Fibroblast of pulmonary artery (primary cell): ENCODE data around the gene ARID1B.

Experiments
- DNase-seq: peaks from one replicate; pipeline ENCODE4 v3.0.0-alpha.2; 2010; ENCODE audit warnings: low read depth
- H3K4me3 ChIP-seq: replicated peaks from 2 replicates; pipeline ENCODE4 v1.5.1; 2011; ENCODE audit warnings: low read depth, mild to moderate bottlenecking, control low read depth, low read length, moderate library complexity
- TF ChIP-seq, protein P1 (sequence below): IDR thresholded peaks from 2 replicates; pipeline ENCODE4 v1.5.1; 2011; ENCODE audit warnings: mild to moderate bottlenecking, control low read depth, low read length, inconsistent platforms; ENCODE audit errors: missing control alignments

The ARID1B gene

DNA sequence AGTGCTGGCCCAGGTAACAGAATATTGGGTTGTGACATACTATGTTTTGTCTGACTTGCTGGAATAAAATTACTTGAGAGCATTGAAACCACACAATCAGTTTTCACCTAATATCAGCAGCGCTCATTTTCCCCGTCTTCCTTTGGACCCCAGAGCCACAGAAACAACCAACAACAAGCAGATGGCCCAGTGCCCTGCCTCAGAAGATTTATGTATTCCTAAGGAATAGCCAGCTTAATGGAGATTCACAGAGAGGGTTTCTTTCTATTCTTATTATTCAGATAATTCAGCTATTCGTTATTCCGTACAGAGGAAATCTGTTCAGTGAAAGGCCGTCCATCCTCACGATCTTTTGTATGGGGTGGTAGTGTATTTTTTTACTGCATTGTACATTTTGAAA lies 391.3 kb downstream of the ARID1B start:
- no peak overlapping the region for H3K4me3 ChIP-seq
- TF ChIP-seq, protein P1, sequence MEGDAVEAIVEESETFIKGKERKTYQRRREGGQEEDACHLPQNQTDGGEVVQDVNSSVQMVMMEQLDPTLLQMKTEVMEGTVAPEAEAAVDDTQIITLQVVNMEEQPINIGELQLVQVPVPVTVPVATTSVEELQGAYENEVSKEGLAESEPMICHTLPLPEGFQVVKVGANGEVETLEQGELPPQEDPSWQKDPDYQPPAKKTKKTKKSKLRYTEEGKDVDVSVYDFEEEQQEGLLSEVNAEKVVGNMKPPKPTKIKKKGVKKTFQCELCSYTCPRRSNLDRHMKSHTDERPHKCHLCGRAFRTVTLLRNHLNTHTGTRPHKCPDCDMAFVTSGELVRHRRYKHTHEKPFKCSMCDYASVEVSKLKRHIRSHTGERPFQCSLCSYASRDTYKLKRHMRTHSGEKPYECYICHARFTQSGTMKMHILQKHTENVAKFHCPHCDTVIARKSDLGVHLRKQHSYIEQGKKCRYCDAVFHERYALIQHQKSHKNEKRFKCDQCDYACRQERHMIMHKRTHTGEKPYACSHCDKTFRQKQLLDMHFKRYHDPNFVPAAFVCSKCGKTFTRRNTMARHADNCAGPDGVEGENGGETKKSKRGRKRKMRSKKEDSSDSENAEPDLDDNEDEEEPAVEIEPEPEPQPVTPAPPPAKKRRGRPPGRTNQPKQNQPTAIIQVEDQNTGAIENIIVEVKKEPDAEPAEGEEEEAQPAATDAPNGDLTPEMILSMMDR: no peak
- no peak for DNase-seq

DNA sequence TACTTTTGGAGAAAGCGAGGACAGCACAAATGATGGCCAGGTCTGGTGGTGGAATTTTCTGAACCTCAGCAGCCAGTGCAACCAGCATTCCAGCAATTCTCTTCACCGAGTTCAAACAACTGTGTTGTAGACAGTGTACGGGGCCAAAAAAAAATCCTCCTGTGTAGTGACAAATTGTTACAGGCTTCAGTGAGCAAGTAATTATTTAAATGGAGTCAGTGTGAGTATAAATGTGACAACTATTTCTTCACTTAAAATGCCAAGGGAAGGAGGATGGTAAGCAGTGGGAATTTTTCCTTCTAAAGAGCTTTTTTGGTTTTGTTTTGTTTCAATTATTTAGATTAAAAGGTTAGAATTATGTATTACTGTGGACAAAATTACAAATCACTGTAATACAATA lies 392.0 kb downstream of the ARID1B start:
- no peak for DNase-seq
- TF ChIP-seq, protein P1: no peak
- no peak overlapping the region for H3K4me3 ChIP-seq

DNA sequence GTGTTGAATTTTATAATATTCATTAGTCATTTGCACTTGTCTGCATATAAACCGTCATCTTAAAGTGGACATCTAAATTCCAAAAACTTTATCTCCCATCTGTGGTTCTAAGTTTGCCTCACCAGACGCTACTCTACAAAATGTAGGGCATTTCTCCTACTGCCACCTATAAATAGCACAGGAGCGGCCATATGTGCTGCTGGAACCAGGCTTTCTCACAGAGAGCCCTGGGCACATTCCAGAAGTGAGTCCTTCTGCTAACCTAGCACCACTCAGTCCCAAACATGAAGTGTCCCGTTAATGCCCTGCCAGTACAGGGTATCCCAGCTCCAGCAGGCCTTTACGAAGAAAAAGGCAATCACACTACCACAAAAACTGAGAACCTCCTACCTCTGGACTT lies 392.5 kb downstream of the ARID1B start:
- no peak overlapping the region for H3K4me3 ChIP-seq
- TF ChIP-seq, protein P1: no peak
- DNase-seq: no peak

DNA sequence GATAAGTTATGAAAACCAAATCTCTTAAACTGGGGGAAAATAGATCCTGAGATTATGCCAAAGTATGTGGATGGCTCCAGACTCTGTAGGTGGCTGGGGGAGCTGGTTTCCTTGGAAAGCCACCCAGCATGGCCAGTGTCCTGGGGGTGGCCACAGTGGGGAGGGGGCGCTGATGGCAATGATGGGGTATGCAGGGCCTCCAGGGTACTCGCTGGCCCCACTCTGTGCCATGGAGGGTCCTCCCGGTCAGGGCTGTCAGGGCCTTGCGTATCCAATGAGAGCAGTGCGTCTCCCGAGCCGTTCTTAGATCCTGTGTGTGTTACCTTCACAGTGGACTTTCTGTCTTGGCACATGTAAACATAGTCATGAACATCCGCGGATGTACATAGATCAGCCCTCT lies 393.4 kb downstream of the ARID1B start:
- no peak for DNase-seq
- H3K4me3 ChIP-seq: no peak overlapping the region
- TF ChIP-seq, protein P1: no peak

DNA sequence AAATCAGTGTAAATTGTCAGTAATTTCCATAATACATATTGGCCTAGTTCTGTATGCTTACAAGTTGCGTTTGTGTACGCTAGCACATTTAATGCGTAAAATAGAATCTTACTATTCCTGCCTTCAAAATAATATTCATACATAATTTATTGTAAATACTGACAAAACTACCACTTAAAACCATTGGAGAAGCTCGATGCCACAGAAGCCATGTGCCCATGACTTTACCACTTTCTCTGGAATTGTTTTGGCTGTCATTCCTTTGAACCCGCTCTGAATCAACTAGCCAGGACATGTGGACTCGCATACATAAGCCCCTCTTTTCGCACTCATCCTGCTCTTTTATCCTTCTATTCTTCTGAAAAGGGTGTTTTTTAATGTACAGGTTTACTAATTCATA lies 394.6 kb downstream of the ARID1B start:
- TF ChIP-seq, protein P1: no peak
- H3K4me3 ChIP-seq: no peak overlapping the region
- no peak for DNase-seq

DNA sequence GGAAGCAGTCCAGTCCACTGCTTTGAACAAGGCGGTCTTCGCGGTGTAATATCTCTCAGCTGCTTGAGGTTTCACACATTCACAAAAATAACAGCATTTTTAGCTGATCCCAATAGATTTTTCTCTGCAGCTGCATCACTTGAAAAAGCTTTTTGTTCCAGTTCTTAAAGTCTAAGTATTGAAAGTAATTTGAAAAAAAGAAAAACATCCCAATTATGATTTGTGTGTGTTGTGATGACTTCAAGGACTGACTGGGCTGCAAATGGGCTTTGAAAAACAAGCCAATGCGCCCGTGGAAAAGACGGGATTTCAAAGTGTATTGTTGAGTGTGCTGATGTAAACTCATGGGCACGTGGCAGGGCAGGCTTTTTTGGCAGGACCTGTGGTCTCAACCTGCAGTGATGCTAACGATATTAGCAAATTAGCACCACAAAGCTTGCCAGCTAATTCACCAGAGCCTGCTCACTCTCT lies 395.1 kb downstream of the ARID1B start:
- DNase-seq: no peak
- H3K4me3 ChIP-seq: no peak overlapping the region
- TF ChIP-seq, protein P1: no peak

DNA sequence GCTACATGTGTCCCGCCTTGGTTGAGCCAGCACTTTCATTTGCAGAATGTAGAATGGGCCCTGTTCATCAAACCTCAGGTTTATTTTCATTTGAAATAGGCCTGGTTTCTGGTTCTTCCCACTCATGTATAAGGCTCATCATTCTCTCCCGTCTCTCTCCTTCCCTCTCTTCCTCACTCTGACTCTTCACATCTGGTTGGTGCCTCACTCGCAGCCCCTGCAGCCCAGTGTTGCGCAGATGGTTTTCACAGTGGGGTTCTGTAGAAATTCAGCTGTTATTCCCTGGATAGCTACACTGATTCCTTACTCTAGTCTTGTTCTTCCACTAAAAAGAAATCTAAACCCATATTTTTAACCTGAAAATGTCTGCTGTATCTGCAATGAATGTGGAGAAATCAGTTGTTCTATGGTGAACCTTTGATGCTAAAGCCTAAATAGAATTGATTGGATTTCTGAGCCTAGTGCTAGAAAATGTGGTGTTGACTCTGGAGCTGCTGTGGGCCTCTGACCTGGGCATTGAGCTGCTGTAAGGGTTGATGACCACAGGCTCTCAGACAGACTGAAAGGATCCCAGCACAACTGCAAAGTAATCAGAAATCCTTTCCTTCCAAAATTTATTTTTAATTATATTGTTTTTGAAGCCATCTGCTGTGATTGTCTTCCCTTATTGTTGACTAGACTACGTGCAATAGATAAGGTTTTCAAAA lies 395.8 kb downstream of the ARID1B start:
- DNase-seq: no peak
- H3K4me3 ChIP-seq: no peak overlapping the region
- TF ChIP-seq, protein P1: no peak
